ENCODE results near the gene DMRT1.
A peak's percentile ranks its signal among the peaks of the same experiment; 100 is the strongest.

DMRT1 gene

DNA sequence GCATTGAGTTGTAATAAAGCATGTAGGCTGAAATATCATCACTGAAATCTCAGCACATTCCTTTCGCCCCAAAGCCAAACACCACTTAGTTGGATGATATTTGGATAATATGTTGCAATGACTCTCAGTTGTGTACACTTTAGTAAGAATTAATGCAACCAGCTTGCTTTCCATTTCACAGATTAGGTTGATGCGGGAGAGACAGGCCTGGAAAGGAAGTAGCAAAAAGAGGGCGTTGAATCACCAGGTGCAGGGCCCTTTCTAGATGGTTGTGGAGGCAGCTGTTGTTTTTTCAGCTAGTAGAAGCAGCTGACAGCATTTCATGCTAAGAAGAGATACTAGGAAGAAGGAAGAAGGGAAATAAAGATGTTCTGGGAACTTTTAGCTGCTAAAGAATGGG, 165.8 kb downstream of the DMRT1 start:
- DNase-seq (ENCODE audit: low read depth), result no peak
- TF ChIP-seq, protein P1, sequence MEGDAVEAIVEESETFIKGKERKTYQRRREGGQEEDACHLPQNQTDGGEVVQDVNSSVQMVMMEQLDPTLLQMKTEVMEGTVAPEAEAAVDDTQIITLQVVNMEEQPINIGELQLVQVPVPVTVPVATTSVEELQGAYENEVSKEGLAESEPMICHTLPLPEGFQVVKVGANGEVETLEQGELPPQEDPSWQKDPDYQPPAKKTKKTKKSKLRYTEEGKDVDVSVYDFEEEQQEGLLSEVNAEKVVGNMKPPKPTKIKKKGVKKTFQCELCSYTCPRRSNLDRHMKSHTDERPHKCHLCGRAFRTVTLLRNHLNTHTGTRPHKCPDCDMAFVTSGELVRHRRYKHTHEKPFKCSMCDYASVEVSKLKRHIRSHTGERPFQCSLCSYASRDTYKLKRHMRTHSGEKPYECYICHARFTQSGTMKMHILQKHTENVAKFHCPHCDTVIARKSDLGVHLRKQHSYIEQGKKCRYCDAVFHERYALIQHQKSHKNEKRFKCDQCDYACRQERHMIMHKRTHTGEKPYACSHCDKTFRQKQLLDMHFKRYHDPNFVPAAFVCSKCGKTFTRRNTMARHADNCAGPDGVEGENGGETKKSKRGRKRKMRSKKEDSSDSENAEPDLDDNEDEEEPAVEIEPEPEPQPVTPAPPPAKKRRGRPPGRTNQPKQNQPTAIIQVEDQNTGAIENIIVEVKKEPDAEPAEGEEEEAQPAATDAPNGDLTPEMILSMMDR (IDR thresholded peaks at IDR 0.05; ENCODE audit: control insufficient read depth, extremely low read depth, insufficient read depth), result no peak
- H3K4me3 ChIP-seq (ENCODE audit: low read depth, low read length), result no peak overlapping the region

GRCh38 chr9:1008216-1008615, 166.7 kb downstream of the DMRT1 start:
- TF ChIP-seq, protein P1 (IDR thresholded peaks at IDR 0.05; ENCODE audit: control insufficient read depth, extremely low read depth, insufficient read depth), result no peak
- no peak overlapping the region for H3K4me3 ChIP-seq (ENCODE audit: low read depth, low read length)
- no peak for DNase-seq (ENCODE audit: low read depth)

DNA sequence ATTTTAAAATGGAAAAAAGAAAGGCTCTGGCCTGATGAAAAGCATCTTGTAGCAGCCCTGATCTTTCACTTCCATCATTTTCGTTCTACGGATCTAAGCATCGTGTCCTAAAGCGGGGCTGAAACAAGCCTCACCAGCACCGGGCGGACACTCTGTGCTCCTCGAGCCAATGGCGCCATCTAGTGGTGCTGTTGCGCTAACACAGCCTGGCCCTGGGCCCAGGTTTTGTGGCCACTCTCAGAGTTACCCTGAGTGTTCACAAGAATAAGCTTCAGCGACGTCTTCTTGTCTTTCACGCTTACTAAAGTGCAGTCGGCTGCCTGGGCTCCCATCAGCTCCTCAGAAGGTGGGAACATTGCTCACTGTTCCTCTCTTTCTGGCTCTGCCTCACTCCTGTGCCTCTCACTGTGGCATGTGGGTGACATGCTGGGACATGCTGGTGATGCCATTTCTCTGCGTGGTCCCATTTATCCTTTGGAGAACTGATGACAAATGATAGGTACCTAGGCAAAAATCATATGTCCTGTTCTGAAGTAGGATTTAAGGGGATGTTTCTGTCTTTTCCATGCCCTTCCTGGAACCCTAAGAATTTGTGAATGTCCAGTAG, 167.7 kb downstream of the DMRT1 start:
- DNase-seq (ENCODE audit: low read depth), result peak; percentile 51
- no peak overlapping the region for H3K4me3 ChIP-seq (ENCODE audit: low read depth, low read length)
- TF ChIP-seq, protein P1 (IDR thresholded peaks at IDR 0.05; ENCODE audit: control insufficient read depth, extremely low read depth, insufficient read depth), result peak; percentile 97

DNA sequence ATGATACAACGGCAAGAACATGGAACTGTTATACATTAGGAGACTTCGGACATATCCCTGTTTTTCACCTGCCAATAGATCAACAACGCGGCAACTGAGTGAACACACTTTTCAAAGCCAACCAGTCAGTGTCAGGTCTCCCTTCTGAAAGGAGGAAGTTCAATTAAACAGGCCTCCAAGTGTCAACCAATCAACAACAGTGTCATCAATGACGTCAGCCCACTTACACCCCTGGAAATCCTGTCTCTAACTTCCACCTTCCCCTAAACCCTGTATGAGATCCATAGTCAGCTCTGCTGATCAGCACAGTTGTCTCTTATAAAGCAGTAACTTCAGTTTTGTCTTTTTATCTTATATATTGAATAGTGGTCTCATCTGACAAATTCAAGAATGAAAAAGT, 171.5 kb downstream of the DMRT1 start:
- TF ChIP-seq, protein P1 (IDR thresholded peaks at IDR 0.05; ENCODE audit: control insufficient read depth, extremely low read depth, insufficient read depth), result no peak
- DNase-seq (ENCODE audit: low read depth), result no peak
- no peak overlapping the region for H3K4me3 ChIP-seq (ENCODE audit: low read depth, low read length)

- TF ChIP-seq, protein P1 (IDR thresholded peaks at IDR 0.05; ENCODE audit: control insufficient read depth, extremely low read depth, insufficient read depth), result no peak
- no peak for DNase-seq (ENCODE audit: low read depth)
- no peak overlapping the region for H3K4me3 ChIP-seq (ENCODE audit: low read depth, low read length)
These were observed 172.7 kb downstream of the DMRT1 start for GRCh38 chr9:1014225-1014624.

- DNase-seq (ENCODE audit: low read depth), result no peak
- no peak overlapping the region for H3K4me3 ChIP-seq (ENCODE audit: low read depth, low read length)
- TF ChIP-seq, protein P1 (IDR thresholded peaks at IDR 0.05; ENCODE audit: control insufficient read depth, extremely low read depth, insufficient read depth), result no peak
These were observed 173.1 kb downstream of the DMRT1 start for GRCh38 chr9:1014640-1015039.

DNA sequence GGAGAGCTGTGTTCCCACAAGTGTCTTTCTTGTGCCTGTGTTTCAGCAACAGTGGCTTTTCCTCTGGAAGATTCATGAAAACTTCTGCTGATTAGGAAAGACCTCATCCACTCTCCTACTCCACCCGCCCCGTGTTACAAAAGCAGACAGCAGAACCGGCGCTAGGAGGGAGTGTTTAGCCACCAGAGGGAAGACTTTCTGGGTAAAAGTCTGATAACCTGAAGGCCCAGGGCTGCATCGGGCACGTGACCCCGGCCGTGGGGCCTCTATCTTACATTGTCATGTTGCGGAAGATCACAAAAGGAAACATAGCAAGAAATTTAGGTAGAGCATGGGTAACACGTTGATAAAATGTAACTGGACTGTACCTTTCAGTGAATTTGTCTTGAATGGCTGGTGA, 176.6 kb downstream of the DMRT1 start:
- TF ChIP-seq, protein P1 (IDR thresholded peaks at IDR 0.05; ENCODE audit: control insufficient read depth, extremely low read depth, insufficient read depth), result peak; percentile 49

More for the DNA sequence above, 176.6 kb downstream of the DMRT1 start:
- no peak for DNase-seq (ENCODE audit: low read depth)
- no peak overlapping the region for H3K4me3 ChIP-seq (ENCODE audit: low read depth, low read length)
